IMR-90 (cell line): ENCODE results near the gene RER1. TPM values are rescaled to one million over a fixed set of nuclear protein-coding genes. Genes with fewer than 3 reads are reported as not detected.

Experiments
- ATAC-seq: fragments of 200-7000 bp; cut with Tn5 transposase; 2 replicates; pipeline ENCODE4 v1.9.1; 2020; ENCODE audit warnings: low read depth, mild to moderate bottlenecking, moderate library complexity
- BruUV-seq: library from RNA; stranded (reverse); fragments of 400-500 nt; replicated peaks from 2 replicates; lab custom pipeline; 2021; lab: Mats Ljungman, UMichigan
- CTCF ChIA-PET: fragments of 300-600 bp; formaldehyde crosslinking; extraction: SDS; loops from one replicate; lab custom pipeline; 2021; ENCODE audit warnings: antibody characterized with exemption; lab: Yijun Ruan, JAX
- POLR2A ChIA-PET: fragments of 300-600 bp; sonication (Branson Sonifier 250); formaldehyde crosslinking; loops from one replicate; lab custom pipeline; 2022; ENCODE audit warnings: antibody characterized with exemption; ENCODE audit not compliant: unreplicated experiment; lab: Charles Lee
- DNase-seq: peaks from one replicate; pipeline ENCODE4 v3.0.0; 2013
- H2AFZ ChIP-seq: replicated peaks from 2 replicates; pipeline ENCODE3; 2013; ENCODE audit warnings: low read length, mild to moderate bottlenecking; ENCODE audit not compliant: poor library complexity
- H2AK5ac ChIP-seq: 2 replicates; pipeline ENCODE4 v1.6.1; 2013; ENCODE audit warnings: low read depth, low read length, inconsistent platforms
- H2AK9ac ChIP-seq: replicated peaks from 2 replicates; pipeline ENCODE3; 2013; ENCODE audit warnings: mild to moderate bottlenecking, low read depth, low read length, moderate library complexity; ENCODE audit not compliant: poor library complexity
- H2BK120ac ChIP-seq: 2 replicates; pipeline ENCODE4 v1.6.1; 2013; ENCODE audit warnings: low read depth, low read length, inconsistent platforms
- H2BK15ac ChIP-seq: 3 replicates; pipeline ENCODE4 v1.6.1; 2013; ENCODE audit warnings: low read depth, low read length, inconsistent platforms
- H2BK20ac ChIP-seq: 2 replicates; pipeline ENCODE4 v1.6.1; 2013; ENCODE audit warnings: low read depth, mild to moderate bottlenecking, inconsistent platforms, low read length, moderate library complexity
- H2BK5ac ChIP-seq: 2 replicates; pipeline ENCODE4 v1.6.1; 2013; ENCODE audit warnings: mild to moderate bottlenecking, low read depth, low read length, inconsistent platforms; ENCODE audit not compliant: poor library complexity, severe bottlenecking
- H3K14ac ChIP-seq: replicated peaks from 2 replicates; pipeline ENCODE4 v1.6.1; 2013; ENCODE audit warnings: low read depth, low read length, inconsistent platforms
- H3K18ac ChIP-seq: 2 replicates; pipeline ENCODE4 v1.6.1; 2013; ENCODE audit warnings: low read depth, low read length, control low read depth
- H3K23ac ChIP-seq: 2 replicates; pipeline ENCODE4 v1.6.1; 2013; ENCODE audit warnings: low read depth, low read length, inconsistent platforms
- H3K27ac ChIP-seq: 2 replicates; pipeline ENCODE4 v1.5.1; 2013; ENCODE audit warnings: mild to moderate bottlenecking, control low read depth, low read length; ENCODE audit not compliant: insufficient read depth
- H3K27me3 ChIP-seq: 2 replicates; pipeline ENCODE4 v1.6.1; 2013; ENCODE audit warnings: low read length; ENCODE audit not compliant: control insufficient read depth, insufficient read depth
- H3K36me3 ChIP-seq: 2 replicates; pipeline ENCODE4 v1.6.1; 2013; ENCODE audit warnings: low read length, mixed read lengths; ENCODE audit not compliant: control insufficient read depth, insufficient read depth
- H3K4ac ChIP-seq: 2 replicates; pipeline ENCODE4 v1.6.1; 2013; ENCODE audit warnings: low read depth, low read length, inconsistent platforms
- H3K4me1 ChIP-seq: 2 replicates; pipeline ENCODE4 v1.6.1; 2013; ENCODE audit warnings: low read length, mixed read lengths; ENCODE audit not compliant: control insufficient read depth, insufficient read depth
- H3K4me2 ChIP-seq: 2 replicates; pipeline ENCODE4 v1.6.1; 2013; ENCODE audit warnings: low read depth, mild to moderate bottlenecking, control low read depth, low read length, moderate library complexity
- H3K4me3 ChIP-seq: 2 replicates; pipeline ENCODE4 v1.5.1; 2013; ENCODE audit warnings: low read depth, mild to moderate bottlenecking, control low read depth, low read length, moderate library complexity; ENCODE audit not compliant: insufficient read depth
- H3K56ac ChIP-seq: 2 replicates; pipeline ENCODE4 v1.6.1; 2013; ENCODE audit warnings: low read length, inconsistent platforms; ENCODE audit not compliant: insufficient read depth; ENCODE audit errors: extremely low read depth
- H3K79me1 ChIP-seq, 2 experiments: 2 replicates each; pipeline ENCODE4 v1.6.1; 2013; ENCODE audit warnings: low read length in 2 of 2, inconsistent platforms in 1 of 2, low read depth in 1 of 2
- H3K9ac ChIP-seq: 2 replicates; pipeline ENCODE4 v1.6.1; 2013; ENCODE audit warnings: low read depth, low read length, control low read depth
- H3K9me1 ChIP-seq: 2 replicates; pipeline ENCODE4 v1.6.1; 2013; ENCODE audit warnings: low read length, inconsistent platforms; ENCODE audit not compliant: insufficient read depth
- H3K9me3 ChIP-seq: 2 replicates; pipeline ENCODE4 v1.6.1; 2013; ENCODE audit warnings: low read length; ENCODE audit not compliant: control insufficient read depth, insufficient read depth
- H4K20me1 ChIP-seq: 2 replicates; pipeline ENCODE4 v1.6.1; 2013; ENCODE audit warnings: low read length, inconsistent platforms; ENCODE audit not compliant: insufficient read depth
- H4K5ac ChIP-seq: 2 replicates; pipeline ENCODE4 v1.6.1; 2013; ENCODE audit warnings: mild to moderate bottlenecking, low read depth, low read length, control low read depth
- H4K8ac ChIP-seq, 2 experiments: 2 replicates each; pipeline ENCODE4 v1.6.1; 2013; ENCODE audit warnings: low read depth in 2 of 2, low read length in 2 of 2, control low read depth in 1 of 2, inconsistent platforms in 1 of 2
- H4K91ac ChIP-seq: 2 replicates; pipeline ENCODE4 v1.6.1; 2013; ENCODE audit warnings: low read depth, low read length, inconsistent platforms; ENCODE audit not compliant: insufficient read depth
- CEBPB ChIP-seq: IDR thresholded peaks from 2 replicates; pipeline ENCODE4 v1.6.1; 2012; ENCODE audit warnings: low read depth, low read length, improper control_type of control experiment
- FOS ChIP-seq: fragments of 150-350 bp; IDR thresholded peaks from 2 replicates; pipeline ENCODE4 v1.6.1; 2016; ENCODE audit warnings: low read depth, low read length
- MAZ ChIP-seq: IDR thresholded peaks from 2 replicates; pipeline ENCODE4 v1.6.1; 2012; ENCODE audit warnings: low read depth, mild to moderate bottlenecking, low read length, improper control_type of control experiment, moderate library complexity, borderline replicate concordance
- RAD21 ChIP-seq: IDR thresholded peaks from 2 replicates; pipeline ENCODE4 v1.6.1; 2012; ENCODE audit warnings: low read length, improper control_type of control experiment
- RFX5 ChIP-seq: IDR thresholded peaks from 2 replicates; pipeline ENCODE4 v1.8.0; 2012; ENCODE audit warnings: low read depth, mild to moderate bottlenecking, low read length, moderate library complexity
- WGBS, 2 experiments: methylation state at CpG; one replicate each; pipeline versions ENCODE4 v1.1.5 to v1.1.7; 2013; ENCODE audit warnings: missing lambda C conversion rate in 2 of 2; ENCODE audit not compliant: insufficient read length in 1 of 2; ENCODE audit errors: extremely low coverage in 2 of 2; 5-methylcytosine and 5-hydroxymethylcytosine counted together
- dilution Hi-C: fragments of 300-500 bp; cut with HindIII; formaldehyde crosslinking; loops from one replicate; pipeline ENCODE4 v1.14.3; 2018; ENCODE audit warnings: low sequenced_read_pairs; ENCODE audit not compliant: unreplicated experiment
- in situ Hi-C: fragments of 300-500 bp; cut with MboI; formaldehyde crosslinking; loops from 3 replicates; pipeline ENCODE4 v1.14.3; 2019; ENCODE audit warnings: low sequenced_read_pairs, inconsistent platforms, mixed read lengths
- intact Hi-C: fragments of 100-400 bp; cut with micrococcal nuclease; formaldehyde crosslinking; loops from 2 replicates; pipeline ENCODE4 v1.10.0; 2022
- polyA plus RNA-seq, 3 experiments: library from polyadenylated mRNA; depleted of rRNA; stranded (reverse); fragments of >200 nt; gene quantifications; 2 replicates each; pipeline ENCODE4 v1.2.3, GENCODE V29; 2012; ENCODE audit warnings: low replicate concordance in 1 of 3
- total RNA-seq: library from RNA; depleted of rRNA; stranded (reverse); fragments of >200 nt; gene quantifications from 2 replicates; pipeline ENCODE4 v1.2.3, GENCODE V29; 2012
- TF ChIP-seq, protein P1 (sequence below): conservative IDR thresholded peaks from 2 replicates; pipeline ENCODE4 v1.5.1; 2012; ENCODE audit warnings: mild to moderate bottlenecking, low read depth, low read length, improper control_type of control experiment

Gene RER1
- total and polyA plus RNA-seq, 2 of the 4 experiments (the other 2 are of a cell fraction): 47.1 to 240 TPM

DNA sequence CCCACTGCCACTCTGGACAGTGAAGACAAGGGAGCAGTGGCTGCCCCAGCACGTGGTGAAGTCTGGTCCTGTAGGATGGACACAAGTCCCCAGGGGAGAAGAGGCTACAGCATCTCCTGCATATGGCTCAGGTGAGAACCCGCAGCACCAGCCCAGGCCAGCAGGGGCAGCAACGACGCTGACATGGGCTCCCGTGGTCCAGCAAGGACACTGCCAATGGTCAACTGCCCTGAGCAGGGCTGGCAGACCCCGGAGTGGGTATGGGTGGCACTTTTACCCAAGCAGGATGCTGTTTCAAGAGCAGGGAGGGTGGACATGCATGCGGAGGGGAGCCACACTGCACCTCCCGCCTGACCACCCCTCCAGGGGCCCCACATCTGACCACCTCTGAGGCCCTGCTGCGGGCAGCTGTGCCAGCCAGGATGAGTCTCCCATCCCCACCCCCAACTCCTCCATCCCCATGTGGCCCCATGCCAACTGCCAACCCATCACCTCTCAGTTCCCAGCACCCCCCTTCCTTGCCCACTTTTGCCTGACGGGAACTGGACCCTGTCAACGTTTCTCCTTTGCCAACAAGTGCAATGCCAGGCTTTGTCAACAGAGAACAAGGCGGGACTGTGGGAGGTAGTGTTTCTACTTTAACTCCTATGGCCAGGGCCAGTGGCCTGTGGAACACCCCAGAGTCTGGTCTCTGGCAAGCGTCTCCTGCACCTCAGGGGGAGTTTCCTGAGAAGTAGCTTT is 8.8 kb upstream of the RER1 start:
- Histone ChIP-seq H2AFZ (peak overlapping the region; percentile 59), H2BK5ac (no peak overlapping the region), H4K8ac (no peak overlapping the region), H3K27me3 (no peaks in the 10 kb centered on the region), H3K9me1 (no peaks in the 10 kb centered on the region), H3K9me3 (no peaks in the 10 kb centered on the region), H3K4me2 (no peak overlapping the region), H2AK5ac (no peak overlapping the region), H4K20me1 (no peaks in the 10 kb centered on the region; the same call in 1 of the 2 replicates), H4K91ac (no peak overlapping the region), H3K4me1 (no peaks in the 10 kb centered on the region), H3K9ac (no peak overlapping the region), H3K4me3 (no peak overlapping the region), H2AK9ac (no peak overlapping the region), H3K18ac (no peak overlapping the region), H3K56ac (no peak overlapping the region), H3K27ac (no peak overlapping the region), H3K36me3 (0 out of 2 replicates have a peak, but pooled peaks cover 2% of the 10 kb centered on the region), H4K5ac (no peak overlapping the region), H2BK15ac (no peak overlapping the region), H2BK120ac (no peak overlapping the region), H3K4ac (no peak overlapping the region), H3K23ac (no peak overlapping the region), H2BK20ac (no peak overlapping the region), H3K79me1 (no peaks in the 10 kb centered on the region), H3K14ac (no peak overlapping the region)
- in situ Hi-C loops: no loop called here
- TF ChIP-seq CEBPB: no peak
- no peak; the same call in 1 of the 2 replicates for TF ChIP-seq RAD21
- no peak for TF ChIP-seq FOS
- TF ChIP-seq RFX5: no peak
- TF ChIP-seq, protein P1, sequence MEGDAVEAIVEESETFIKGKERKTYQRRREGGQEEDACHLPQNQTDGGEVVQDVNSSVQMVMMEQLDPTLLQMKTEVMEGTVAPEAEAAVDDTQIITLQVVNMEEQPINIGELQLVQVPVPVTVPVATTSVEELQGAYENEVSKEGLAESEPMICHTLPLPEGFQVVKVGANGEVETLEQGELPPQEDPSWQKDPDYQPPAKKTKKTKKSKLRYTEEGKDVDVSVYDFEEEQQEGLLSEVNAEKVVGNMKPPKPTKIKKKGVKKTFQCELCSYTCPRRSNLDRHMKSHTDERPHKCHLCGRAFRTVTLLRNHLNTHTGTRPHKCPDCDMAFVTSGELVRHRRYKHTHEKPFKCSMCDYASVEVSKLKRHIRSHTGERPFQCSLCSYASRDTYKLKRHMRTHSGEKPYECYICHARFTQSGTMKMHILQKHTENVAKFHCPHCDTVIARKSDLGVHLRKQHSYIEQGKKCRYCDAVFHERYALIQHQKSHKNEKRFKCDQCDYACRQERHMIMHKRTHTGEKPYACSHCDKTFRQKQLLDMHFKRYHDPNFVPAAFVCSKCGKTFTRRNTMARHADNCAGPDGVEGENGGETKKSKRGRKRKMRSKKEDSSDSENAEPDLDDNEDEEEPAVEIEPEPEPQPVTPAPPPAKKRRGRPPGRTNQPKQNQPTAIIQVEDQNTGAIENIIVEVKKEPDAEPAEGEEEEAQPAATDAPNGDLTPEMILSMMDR: peak; percentile 44
- TF ChIP-seq MAZ: no peak
- dilution Hi-C loops: no loop called here
- no TSS peak for BruUV-seq
- ATAC-seq (peak; percentile 46), DNase-seq (no peak)
- ChIA-PET POLR2A (interaction anchor here (0.8 kb wide), 1 partner anchor 184 kb away, joined by 3 read pairs; no protein-coding TSS in a partner anchor), CTCF (interaction anchor here (0.8 to 2.0 kb wide), 6 partner anchors 9 to 208 kb away, joined by 3 to 51 read pairs (median 7); partner anchors contain the start of genes FAAP20, MORN1 and RER1)
- intact Hi-C loops: loop anchor here (5.0 kb wide), 1 partner anchor 70 kb away; no protein-coding TSS in a partner anchor
- WGBS, 2 experiments: 63% methylated on average over 1 of the region's 13 CpGs; no CpG with 5 or more reads in 1 of the 2 experiments
